HT-29 (cell line): ENCODE data around the gene CTBS. TPM values are rescaled to one million over a fixed set of nuclear protein-coding genes. Genes with fewer than 3 reads are reported as not detected.
"Not testable (repeated sequence)": the region's sequence is repeated elsewhere in the genome, so short reads cannot be mapped to it uniquely, and the experiment has no call there.

Source experiments
- DNase-seq: peaks from one replicate; pipeline ENCODE4 v3.0.0-alpha.2; 2015; ENCODE audit warnings: low spot score
- total RNA-seq: library from RNA; depleted of rRNA; stranded (reverse); fragments of >200 nt; shearing (Covaris generic); gene quantifications from 2 replicates; pipeline ENCODE4 v1.2.3, GENCODE V29; 2014; rRNA removed

CTBS gene
- total RNA-seq: 1.8 and 2.8 TPM in 2 replicates

- DNase-seq: peak; percentile 92
These were observed at the start of gene CTBS for GRCh38 chr1:84573967-84574842. Gene CTBS, minus strand, starts transcription at chr1:84574440. Its CDS starts 25 bp downstream, at chr1:84574415.

GRCh38 chr1:84621553-84621952 is 47.3 kb upstream of the CTBS start:
- no peak for DNase-seq

- DNase-seq: peak; percentile 81
These were observed 46.6 kb upstream of the CTBS start for GRCh38 chr1:84620720-84621313.

GRCh38 chr1:84619383-84620102 is 45.3 kb upstream of the CTBS start:
- DNase-seq: peak; percentile 64

GRCh38 chr1:84617349-84617748 is 43.1 kb upstream of the CTBS start:
- no peak for DNase-seq

GRCh38 chr1:84615790-84616189 is 41.5 kb upstream of the CTBS start:
- DNase-seq: no peak

GRCh38 chr1:84613887-84614286 is 39.6 kb upstream of the CTBS start:
- no peak for DNase-seq

- no peak for DNase-seq
These were observed 38.8 kb upstream of the CTBS start for GRCh38 chr1:84613026-84613425.

- DNase-seq: no peak
These were observed 37.6 kb upstream of the CTBS start for GRCh38 chr1:84611796-84612195.

- DNase-seq: no peak
These were observed 36.9 kb upstream of the CTBS start for GRCh38 chr1:84611091-84611490.

GRCh38 chr1:84606977-84607376 is 32.7 kb upstream of the CTBS start:
- DNase-seq: no peak

- DNase-seq: no peak
These were observed 30.9 kb upstream of the CTBS start for GRCh38 chr1:84605157-84605556.

GRCh38 chr1:84603941-84604830 is 29.9 kb upstream of the CTBS start:
- DNase-seq: peak; percentile 96

GRCh38 chr1:84603223-84603622 is 29.0 kb upstream of the CTBS start:
- DNase-seq: peak; percentile 8

- DNase-seq: no peak
These were observed 26.6 kb upstream of the CTBS start for GRCh38 chr1:84600796-84601195.

GRCh38 chr1:84598846-84599741 is 24.9 kb upstream of the CTBS start:
- DNase-seq: no peak

- no peak for DNase-seq
These were observed 24.2 kb upstream of the CTBS start for GRCh38 chr1:84598418-84598817.

GRCh38 chr1:84597011-84597410 is 22.8 kb upstream of the CTBS start:
- no peak for DNase-seq

GRCh38 chr1:84594959-84595358 is 20.7 kb upstream of the CTBS start:
- DNase-seq: not testable (repeated sequence)

- no peak for DNase-seq
These were observed 12.9 kb upstream of the CTBS start for GRCh38 chr1:84587099-84587498.
